H9 (cell line): ENCODE results near the gene TRIO. TPM values are rescaled to one million over a fixed set of nuclear protein-coding genes. Genes with fewer than 3 reads are reported as not detected.

Experiments
- DNase-seq: peaks from one replicate; pipeline ENCODE4 v3.0.0-alpha.2; 2017
- H2AFZ ChIP-seq: one replicate; pipeline ENCODE4 v1.6.1; 2013; ENCODE audit warnings: mild to moderate bottlenecking, low read length, control low read depth, moderate library complexity
- H2AK5ac ChIP-seq: 2 replicates; pipeline ENCODE4 v1.6.1; 2013; ENCODE audit warnings: low read length, control low read depth, mixed read lengths; ENCODE audit not compliant: insufficient read length
- H2BK120ac ChIP-seq: one replicate; pipeline ENCODE4 v1.6.1; 2013; ENCODE audit warnings: low read depth, mild to moderate bottlenecking, low read length, control low read depth, inconsistent platforms; ENCODE audit not compliant: poor library complexity, severe bottlenecking
- H2BK12ac ChIP-seq: 2 replicates; pipeline ENCODE4 v1.6.1; 2013; ENCODE audit warnings: low read length, control low read depth, mixed read lengths, low read depth; ENCODE audit not compliant: insufficient read length
- H2BK15ac ChIP-seq: 2 replicates; pipeline ENCODE4 v1.6.1; 2013; ENCODE audit warnings: low read depth, low read length, control low read depth
- H2BK20ac ChIP-seq: one replicate; pipeline ENCODE4 v1.6.1; 2013; ENCODE audit warnings: low read depth, mild to moderate bottlenecking, low read length, control low read depth, inconsistent platforms; ENCODE audit not compliant: poor library complexity, severe bottlenecking
- H2BK5ac ChIP-seq: 2 replicates; pipeline ENCODE4 v1.6.1; 2013; ENCODE audit warnings: low read length, control low read depth, mixed read lengths; ENCODE audit not compliant: insufficient read length
- H3K14ac ChIP-seq: 2 replicates; pipeline ENCODE4 v1.6.1; 2013; ENCODE audit warnings: low read length, control low read depth; ENCODE audit not compliant: insufficient read depth
- H3K18ac ChIP-seq: 2 replicates; pipeline ENCODE4 v1.6.1; 2013; ENCODE audit warnings: low read depth, mild to moderate bottlenecking, mixed read lengths, low read length, control low read depth; ENCODE audit not compliant: insufficient read length
- H3K23ac ChIP-seq: 2 replicates; pipeline ENCODE4 v1.6.1; 2013; ENCODE audit warnings: low read length, control low read depth, mixed read lengths, low read depth; ENCODE audit not compliant: insufficient read length
- H3K23me2 ChIP-seq: 2 replicates; pipeline ENCODE4 v1.6.1; 2013; ENCODE audit warnings: low read depth, mild to moderate bottlenecking, mixed read lengths, low read length, control low read depth; ENCODE audit not compliant: insufficient read length, poor library complexity, severe bottlenecking
- H3K27ac ChIP-seq: 2 replicates; pipeline ENCODE4 v1.5.1; 2013; ENCODE audit warnings: low read length, control low read depth, mixed read lengths, low read depth; ENCODE audit not compliant: insufficient read length
- H3K27me3 ChIP-seq: 2 replicates; pipeline ENCODE4 v1.6.1; 2013; ENCODE audit warnings: low read length, control low read depth, inconsistent platforms; ENCODE audit not compliant: insufficient read depth
- H3K4ac ChIP-seq: 2 replicates; pipeline ENCODE4 v1.6.1; 2013; ENCODE audit warnings: low read depth, mild to moderate bottlenecking, control low read depth, inconsistent platforms, low read length, moderate library complexity
- H3K4me1 ChIP-seq: 2 replicates; pipeline ENCODE4 v1.6.1; 2013; ENCODE audit warnings: low read length, control low read depth, inconsistent platforms; ENCODE audit not compliant: insufficient read depth
- H3K4me2 ChIP-seq: 2 replicates; pipeline ENCODE4 v1.6.1; 2013; ENCODE audit warnings: low read length, control low read depth, mixed read lengths; ENCODE audit not compliant: insufficient read length, insufficient read depth
- H3K56ac ChIP-seq: 2 replicates; pipeline ENCODE4 v1.6.1; 2013; ENCODE audit warnings: low read depth, mild to moderate bottlenecking, mixed read lengths, low read length, control low read depth; ENCODE audit not compliant: insufficient read length
- H3K79me1 ChIP-seq: 2 replicates; pipeline ENCODE4 v1.6.1; 2013; ENCODE audit warnings: low read depth, mild to moderate bottlenecking, moderate library complexity, low read length, control low read depth, inconsistent platforms; ENCODE audit not compliant: insufficient read depth, poor library complexity, severe bottlenecking
- H3K79me2 ChIP-seq: 2 replicates; pipeline ENCODE4 v1.6.1; 2013; ENCODE audit warnings: low read length, control low read depth, inconsistent platforms; ENCODE audit not compliant: insufficient read depth
- H3K9ac ChIP-seq: 2 replicates; pipeline ENCODE4 v1.6.1; 2013; ENCODE audit warnings: low read length, control low read depth, mixed read lengths; ENCODE audit not compliant: insufficient read length; ENCODE audit errors: extremely low read depth
- H3K9me3 ChIP-seq: one replicate; pipeline ENCODE4 v1.6.1; 2013; ENCODE audit warnings: low read depth, low read length, inconsistent platforms; ENCODE audit not compliant: control insufficient read depth
- H3T11ph ChIP-seq: one replicate; pipeline ENCODE4 v1.6.1; 2013; ENCODE audit warnings: mild to moderate bottlenecking, low read length, control low read depth, inconsistent platforms
- H4K20me1 ChIP-seq: one replicate; pipeline ENCODE4 v1.6.1; 2013; ENCODE audit not compliant: control insufficient read depth, insufficient read length, insufficient read depth
- H4K5ac ChIP-seq: 2 replicates; pipeline ENCODE4 v1.6.1; 2013; ENCODE audit warnings: low read depth, mild to moderate bottlenecking, mixed read lengths, low read length, control low read depth; ENCODE audit not compliant: insufficient read length
- H4K8ac ChIP-seq: replicated peaks from 2 replicates; pipeline ENCODE4 v1.6.1; 2013; ENCODE audit warnings: low read length, control low read depth, mixed read lengths, low read depth; ENCODE audit not compliant: insufficient read length
- H4K91ac ChIP-seq: 2 replicates; pipeline ENCODE4 v1.6.1; 2013; ENCODE audit warnings: low read depth, mild to moderate bottlenecking, moderate library complexity, mixed read lengths, low read length, control low read depth; ENCODE audit not compliant: insufficient read length
- H3K27ac Mint-ChIP-seq, 3 experiments: 2 replicates in 2 of 3; 3 replicates in 1 of 3; pipeline ENCODE4 v1.8.0; 2020 to 2021; ENCODE audit warnings: mixed read lengths in 3 of 3, mild to moderate bottlenecking in 1 of 3, moderate library complexity in 1 of 3
- H3K27me3 Mint-ChIP-seq: 2 replicates; pipeline ENCODE4 v1.8.0; 2021; ENCODE audit warnings: low read depth, mild to moderate bottlenecking, moderate library complexity, mixed read lengths
- H3K36me3 Mint-ChIP-seq, 3 experiments: 2 replicates in 2 of 3; 3 replicates in 1 of 3; pipeline ENCODE4 v1.8.0; 2020 to 2021; ENCODE audit warnings: low read depth in 3 of 3, mixed read lengths in 3 of 3; ENCODE audit not compliant: insufficient read depth in 1 of 3
- H3K4me1 Mint-ChIP-seq, 2 experiments: 2 replicates each; pipeline ENCODE4 v1.8.0; 2020; ENCODE audit warnings: mixed read lengths in 2 of 2
- H3K4me3 Mint-ChIP-seq, 2 experiments: 2 replicates in 1 of 2; 3 replicates in 1 of 2; pipeline ENCODE4 v1.8.0; 2020 to 2021; ENCODE audit warnings: mild to moderate bottlenecking in 2 of 2, mixed read lengths in 2 of 2, moderate library complexity in 1 of 2
- H3K9me3 Mint-ChIP-seq, 2 experiments: 2 replicates in 1 of 2; 3 replicates in 1 of 2; pipeline ENCODE4 v1.8.0; 2020; ENCODE audit warnings: mild to moderate bottlenecking in 2 of 2, mixed read lengths in 2 of 2, moderate library complexity in 1 of 2
- CTCF ChIP-seq: fragments of 200-600 bp; sonication (generic); conservative IDR thresholded peaks from 3 replicates; pipeline ENCODE4 v1.8.0; 2021; ENCODE audit warnings: antibody characterized with exemption, mild to moderate bottlenecking
- WGBS: extraction: QIAGEN DNeasy Blood & Tissue Kit; methylation state at CpG from one replicate; pipeline ENCODE4 v1.1.7; 2013; ENCODE audit warnings: missing lambda C conversion rate, low lambda C conversion rate, mixed read lengths; ENCODE audit not compliant: insufficient read length; ENCODE audit errors: extremely low coverage; 5-methylcytosine and 5-hydroxymethylcytosine counted together
- total RNA-seq: library from RNA; stranded (reverse); gene quantifications from 2 replicates; pipeline ENCODE4 v1.2.1, GENCODE V29; 2021

Gene TRIO
- total RNA-seq, 1 experiment from 2014 or later = 87.8 TPM

- no peak overlapping the region for H3K4me3 Mint-ChIP-seq
- Histone ChIP-seq H2BK120ac (no peak overlapping the region), H3K79me2 (no peaks in the 10 kb centered on the region), H3K79me1 (no peaks in the 10 kb centered on the region), H2BK20ac (no peak overlapping the region), H3K14ac (no peak overlapping the region), H3K4me2 (no peak overlapping the region), H2AK5ac (no peak overlapping the region), H2AFZ (no peak overlapping the region), H4K91ac (no peak overlapping the region), H3K56ac (no peak overlapping the region), H3K23me2 (no peaks in the 10 kb centered on the region), H3K23ac (no peak overlapping the region), H3K18ac (no peak overlapping the region), H4K20me1 (no peaks in the 10 kb centered on the region), H3K27ac (no peak overlapping the region), H3K4ac (no peak overlapping the region), H3K9me3 (no peaks in the 10 kb centered on the region), H4K8ac (no peak overlapping the region), H3K27me3 (no peaks in the 10 kb centered on the region), H2BK5ac (no peak overlapping the region), H2BK12ac (no peak overlapping the region), H3K4me1 (no peaks in the 10 kb centered on the region), H2BK15ac (no peak overlapping the region), H4K5ac (no peak overlapping the region), H3K9ac (no peak overlapping the region), H3T11ph (no peak overlapping the region)
- no peaks in the 10 kb centered on the region; the same call in none of the 2 replicates for H3K27me3 Mint-ChIP-seq
- no peak for TF ChIP-seq CTCF
- DNase-seq = no peak
- peaks cover 16 to 54% (median 53%) of the 10 kb centered on the region in 3 experiments; a peak in 6 of 7 replicates for H3K36me3 Mint-ChIP-seq
- H3K9me3 Mint-ChIP-seq = no peaks in the 10 kb centered on the region
- H3K4me1 Mint-ChIP-seq = no peaks in the 10 kb centered on the region
- H3K27ac Mint-ChIP-seq = peak overlapping the region in 1 of 3 experiments; percentile 57; a peak in 1 of 7 replicates
- no CpG with 5 or more reads among the region's 7 CpGs for WGBS
Observed at GRCh38 chr5:14497311-14497710, 354.2 kb downstream of the TRIO start.
